ENCODE data around the gene DNAJC5. TPM values are rescaled to one million over a fixed set of nuclear protein-coding genes. Genes with fewer than 3 reads are reported as not detected.

Gene DNAJC5, protein sequence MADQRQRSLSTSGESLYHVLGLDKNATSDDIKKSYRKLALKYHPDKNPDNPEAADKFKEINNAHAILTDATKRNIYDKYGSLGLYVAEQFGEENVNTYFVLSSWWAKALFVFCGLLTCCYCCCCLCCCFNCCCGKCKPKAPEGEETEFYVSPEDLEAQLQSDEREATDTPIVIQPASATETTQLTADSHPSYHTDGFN
- 10 to 100 TPM; 32.9 to 44.2 TPM for total RNA-seq

DNA sequence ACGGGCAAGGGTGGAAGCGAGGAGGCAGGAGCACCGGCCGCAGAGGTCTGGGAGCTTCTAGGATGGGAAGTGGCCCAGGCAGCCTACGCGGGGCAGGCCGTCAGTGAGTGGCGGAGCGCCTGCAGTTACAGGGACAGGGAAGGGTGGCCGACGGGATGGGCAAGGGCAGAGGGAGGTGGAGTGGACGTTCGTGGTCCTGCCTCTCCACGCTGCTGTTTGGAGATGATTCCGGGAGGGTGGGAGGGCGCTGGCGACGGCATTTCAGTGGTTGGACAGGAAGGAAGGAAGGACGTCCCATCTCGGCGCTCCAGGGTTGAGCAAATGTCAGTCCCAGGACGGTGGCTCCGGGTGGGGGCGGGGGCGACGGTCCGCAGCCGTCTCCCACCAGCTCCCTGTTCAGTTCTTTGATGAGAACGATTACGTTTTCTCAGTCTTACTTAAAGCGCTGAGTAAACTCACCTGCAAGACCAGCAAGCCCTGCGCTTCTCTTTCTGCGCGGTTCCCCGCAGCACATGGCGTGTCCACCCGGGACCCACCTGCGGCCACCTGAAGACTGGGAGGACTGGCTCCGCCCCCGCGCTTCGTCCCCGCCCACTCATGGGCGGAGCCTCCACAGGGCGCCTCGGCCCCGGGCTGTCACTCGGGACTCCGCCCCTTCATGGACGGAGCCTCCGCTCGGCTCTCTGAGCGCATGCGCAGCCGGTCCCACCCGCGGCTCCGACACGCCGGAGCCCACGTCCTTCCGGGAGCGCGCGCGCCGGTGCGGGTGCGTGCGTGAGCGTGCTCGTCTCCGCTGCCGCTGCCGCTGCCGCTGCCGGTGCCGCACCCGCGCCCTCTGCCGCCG, at the start of gene DNAJC5:
Gene DNAJC5 (plus strand): TSS at position 769 of the 844 bp plus-strand sequence. CDS start 33,220 bp downstream, outside the sequence.
- peak; percentile 93 for ATAC-seq
- Histone ChIP-seq H3K4me1 (peaks cover 41% of the 10 kb centered on the region), H3K9me3 (no peaks in the 10 kb centered on the region), H3K27ac (peak within 1 kb of the TSS; percentile 68 to 91 (median 88)), H3K4me3 (peak within 1 kb of the TSS; percentile 28 to 34), H3K36me3 (replicated peaks in 1 of 2; ENCODE audit: insufficient read depth in 1 of 2, low read depth in 2 of 2) (peaks cover 0 to 6% of the 10 kb centered on the region in 2 donors), H3K27me3 (no peaks in the 10 kb centered on the region)
- DNase-seq, result peak; percentile 96 to 97 (median 96)
- intact Hi-C loops (cut with DNase I), result no loop called here
- WGBS, 2 donors, result 0 to 1% methylated on average over 29 to 54 of the region's 82 CpGs
- TF ChIP-seq POLR2A (IDR thresholded peaks at IDR 0.05), result peak in 1 of 3 donors; percentile 20
- TF ChIP-seq, protein P1, sequence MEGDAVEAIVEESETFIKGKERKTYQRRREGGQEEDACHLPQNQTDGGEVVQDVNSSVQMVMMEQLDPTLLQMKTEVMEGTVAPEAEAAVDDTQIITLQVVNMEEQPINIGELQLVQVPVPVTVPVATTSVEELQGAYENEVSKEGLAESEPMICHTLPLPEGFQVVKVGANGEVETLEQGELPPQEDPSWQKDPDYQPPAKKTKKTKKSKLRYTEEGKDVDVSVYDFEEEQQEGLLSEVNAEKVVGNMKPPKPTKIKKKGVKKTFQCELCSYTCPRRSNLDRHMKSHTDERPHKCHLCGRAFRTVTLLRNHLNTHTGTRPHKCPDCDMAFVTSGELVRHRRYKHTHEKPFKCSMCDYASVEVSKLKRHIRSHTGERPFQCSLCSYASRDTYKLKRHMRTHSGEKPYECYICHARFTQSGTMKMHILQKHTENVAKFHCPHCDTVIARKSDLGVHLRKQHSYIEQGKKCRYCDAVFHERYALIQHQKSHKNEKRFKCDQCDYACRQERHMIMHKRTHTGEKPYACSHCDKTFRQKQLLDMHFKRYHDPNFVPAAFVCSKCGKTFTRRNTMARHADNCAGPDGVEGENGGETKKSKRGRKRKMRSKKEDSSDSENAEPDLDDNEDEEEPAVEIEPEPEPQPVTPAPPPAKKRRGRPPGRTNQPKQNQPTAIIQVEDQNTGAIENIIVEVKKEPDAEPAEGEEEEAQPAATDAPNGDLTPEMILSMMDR (IDR thresholded peaks at IDR 0.05), result no peak

DNA sequence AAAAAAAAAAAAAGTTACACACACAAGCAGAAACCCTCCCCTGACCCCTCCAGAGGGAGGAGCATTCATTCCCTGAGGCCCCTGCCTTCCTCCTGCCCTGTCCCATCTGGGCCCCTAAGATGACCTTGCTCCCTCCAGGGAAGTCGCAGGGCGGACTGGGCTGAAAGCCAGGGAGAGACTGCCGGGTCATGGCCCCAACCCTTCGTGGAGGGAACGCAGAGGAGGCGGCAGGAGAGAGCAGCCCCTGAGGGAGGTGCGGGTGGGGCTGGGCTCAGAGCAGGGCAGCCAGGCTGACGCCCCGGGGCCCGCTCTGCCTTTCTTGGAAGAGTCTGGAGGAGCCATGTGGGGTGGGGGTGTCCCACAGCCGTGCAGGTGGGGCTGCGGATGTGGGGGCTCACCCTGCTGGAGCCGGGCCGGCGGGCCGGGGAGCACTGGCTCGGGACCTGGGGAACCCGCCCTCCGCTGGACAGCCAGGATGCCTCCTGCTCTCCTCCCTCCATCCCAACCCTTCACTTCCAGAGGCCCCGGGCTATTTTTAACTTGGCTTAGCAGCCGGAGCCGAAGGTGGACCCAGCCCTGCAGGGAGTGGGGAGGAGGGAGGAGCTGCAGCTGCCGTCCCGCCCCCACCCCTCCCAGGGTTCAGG, 48.7 kb upstream of the DNAJC5 start:
- no peaks in the 10 kb centered on the region for H3K36me3 ChIP-seq (replicated peaks in 1 of 2; ENCODE audit: insufficient read depth in 1 of 2, low read depth in 2 of 2)
- TF ChIP-seq, protein P1 (IDR thresholded peaks at IDR 0.05), result no peak
- TF ChIP-seq POLR2A (IDR thresholded peaks at IDR 0.05), result no peak
- 7% methylated on average over 3 to 24 of the region's 24 CpGs for whole genome bisulfite sequencing, 2 donors
- DNase-seq (no peak), ATAC-seq (peak; percentile 28)
- intact Hi-C loops (cut with DNase I), result no loop called here
- peaks cover 7% of the 10 kb centered on the region for H3K4me1 ChIP-seq
- no peak overlapping the region for H3K4me3 ChIP-seq
- peaks cover 0 to 20% of the 10 kb centered on the region in 2 donors for H3K27me3 ChIP-seq
- peak overlapping the region in 1 of 4 donors; percentile 34 for H3K27ac ChIP-seq
- no peaks in the 10 kb centered on the region for H3K9me3 ChIP-seq

DNA sequence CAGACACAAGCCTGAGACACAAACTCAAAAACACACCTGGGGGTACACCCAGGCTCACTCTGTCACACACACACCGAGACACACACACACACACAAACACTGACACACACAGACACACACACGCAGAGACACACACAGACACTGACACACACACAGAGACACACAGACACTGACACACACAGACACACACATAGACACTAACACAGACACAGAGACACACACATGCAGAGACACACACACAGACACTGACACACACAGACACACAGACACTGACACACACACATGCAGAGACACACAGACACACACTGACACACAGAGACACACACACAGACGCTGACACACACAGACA, 48.1 kb upstream of the DNAJC5 start:
- Histone ChIP-seq H3K9me3 (no peaks in the 10 kb centered on the region), H3K4me1 (peaks cover 7% of the 10 kb centered on the region), H3K4me3 (no peak overlapping the region), H3K27ac (peak overlapping the region in 1 of 4 donors; percentile 34), H3K27me3 (peaks cover 0 to 20% of the 10 kb centered on the region in 2 donors), H3K36me3 (replicated peaks in 1 of 2; ENCODE audit: insufficient read depth in 1 of 2, low read depth in 2 of 2) (no peaks in the 10 kb centered on the region)
- intact Hi-C loops (cut with DNase I), result no loop called here
- DNase-seq, result no peak
- no peak for ATAC-seq
- 44 to 61% methylated on average over 2 to 3 of the region's 3 CpGs for WGBS, 2 donors
- TF ChIP-seq, protein P1 (IDR thresholded peaks at IDR 0.05), result no peak
- TF ChIP-seq POLR2A (IDR thresholded peaks at IDR 0.05), result no peak

DNA sequence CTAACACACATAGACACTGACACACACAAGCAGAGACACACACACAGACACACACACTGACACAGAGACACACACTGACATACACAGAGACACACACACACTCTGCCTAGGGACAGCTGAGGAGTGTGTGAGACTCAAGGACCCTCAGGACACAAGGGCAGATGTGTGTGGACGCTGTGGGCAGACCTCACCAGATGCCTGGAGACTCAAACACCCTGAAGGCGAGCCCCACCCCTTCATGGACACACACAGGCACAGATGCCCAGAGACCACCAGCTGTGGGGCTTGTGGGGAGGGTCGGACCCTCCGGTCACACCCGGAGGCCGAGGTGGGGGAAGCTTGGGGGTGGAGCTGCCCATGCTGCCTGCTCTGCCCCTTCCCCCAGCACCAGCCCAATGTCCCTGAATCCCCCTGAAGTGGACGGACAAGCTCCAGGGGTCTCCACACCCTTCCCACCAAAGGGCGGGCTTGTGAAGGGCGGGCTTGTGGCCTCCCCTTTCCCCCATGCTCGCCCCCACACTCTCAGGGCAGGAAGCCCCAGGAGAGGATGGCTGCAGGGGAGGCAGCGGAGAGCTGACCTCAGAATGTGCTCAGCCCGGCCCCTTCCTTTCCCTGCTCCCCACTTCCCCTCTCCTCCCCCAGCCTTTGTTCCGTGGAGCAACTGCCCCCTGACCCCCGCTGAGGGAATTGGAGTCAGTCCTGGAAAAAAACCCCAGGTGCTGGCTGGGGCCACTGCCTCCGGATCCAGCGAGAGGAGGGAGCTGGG, 47.5 kb upstream of the DNAJC5 start:
- Histone ChIP-seq H3K27me3 (peaks cover 0 to 20% of the 10 kb centered on the region in 2 donors), H3K9me3 (no peaks in the 10 kb centered on the region), H3K4me1 (peaks cover 7% of the 10 kb centered on the region), H3K4me3 (no peak overlapping the region), H3K27ac (peak overlapping the region in 2 of 4 donors; percentile 21 to 46), H3K36me3 (replicated peaks in 1 of 2; ENCODE audit: insufficient read depth in 1 of 2, low read depth in 2 of 2) (no peaks in the 10 kb centered on the region)
- DNase-seq, result no peak
- WGBS, 2 donors, result 25 to 30% methylated on average over 9 to 15 of the region's 16 CpGs
- TF ChIP-seq, protein P1 (IDR thresholded peaks at IDR 0.05), result no peak
- TF ChIP-seq POLR2A (IDR thresholded peaks at IDR 0.05), result no peak
- intact Hi-C loops (cut with DNase I), result no loop called here
- ATAC-seq, result peak; percentile 13

Measured in body of pancreas (tissue), 4 donors.